GF-D8 (cell line): ENCODE results near the gene DCAF15.

ENCODE experiments used
- DNase-seq: peaks from one replicate; lab custom pipeline; 2025; lab: John Stamatoyannopoulos, UW

Gene DCAF15

GRCh38 chr19:13976446-13976845 lies 24.1 kb downstream of the DCAF15 start:
- DNase-seq: no peak

DNA sequence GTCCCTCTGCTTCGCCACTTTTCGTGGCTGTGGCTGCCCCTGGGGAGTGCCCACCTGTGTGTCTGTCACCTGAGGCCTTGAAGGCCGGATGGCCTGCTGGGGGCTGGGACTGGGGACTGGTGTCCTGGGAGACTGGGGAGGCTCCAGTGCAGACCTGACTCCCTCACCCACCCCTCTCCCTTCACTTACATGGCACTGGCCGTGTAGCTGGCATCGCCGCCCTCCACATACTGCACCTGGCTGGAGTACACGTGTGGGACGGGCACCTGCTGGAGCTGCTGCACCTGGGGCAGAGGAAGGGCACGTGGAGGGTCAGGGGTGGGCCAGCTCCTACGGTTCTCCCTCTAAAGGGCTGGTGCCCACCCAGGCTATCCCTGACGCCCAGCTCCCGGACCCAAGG lies 25.5 kb downstream of the DCAF15 start:
- no peak for DNase-seq

GRCh38 chr19:13978351-13979243 lies 26.3 kb downstream of the DCAF15 start:
- no peak for DNase-seq

- DNase-seq: no peak
Observed at GRCh38 chr19:13979244-13979615, 26.9 kb downstream of the DCAF15 start.

DNA sequence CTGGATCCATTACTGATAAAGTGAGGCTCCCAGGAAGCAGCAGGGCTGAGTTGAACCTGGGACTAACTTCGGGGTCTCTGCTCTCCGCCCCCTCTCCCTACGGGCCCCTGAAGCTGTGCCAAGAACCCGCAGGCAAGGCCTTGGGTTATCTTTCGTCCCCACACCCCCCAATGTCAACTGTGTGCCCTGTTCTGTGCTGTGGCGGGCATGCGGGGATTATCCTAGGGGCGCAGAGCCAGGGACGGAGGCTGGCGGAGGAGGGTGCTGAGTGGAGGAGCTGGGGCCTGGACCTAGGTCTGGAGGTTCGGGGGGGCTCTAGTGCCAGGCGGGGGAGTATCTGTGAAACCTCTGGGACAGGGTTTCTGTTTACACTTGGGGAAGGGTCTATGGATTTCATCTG lies 27.4 kb downstream of the DCAF15 start:
- DNase-seq: no peak

DNA sequence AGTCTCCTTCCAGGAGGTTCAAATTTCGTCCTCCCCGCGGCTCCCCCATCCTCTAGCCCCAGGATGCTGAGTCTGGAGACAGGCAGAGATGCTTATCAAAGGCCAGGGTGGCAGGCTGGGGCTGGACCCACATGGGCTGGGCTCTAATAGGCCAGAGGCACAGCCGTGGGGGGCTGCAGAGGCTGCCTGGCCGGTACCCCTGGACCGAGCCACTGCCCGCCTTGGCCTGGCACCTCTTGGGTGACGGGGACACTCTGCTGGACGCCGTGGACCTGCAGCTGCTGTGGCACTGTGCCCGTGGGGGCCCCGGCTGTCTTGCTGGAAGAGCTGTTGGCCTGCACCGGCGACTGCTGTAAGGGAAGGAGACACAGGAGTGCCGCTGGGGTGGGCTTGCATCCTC lies 28.0 kb downstream of the DCAF15 start:
- no peak for DNase-seq

DNA sequence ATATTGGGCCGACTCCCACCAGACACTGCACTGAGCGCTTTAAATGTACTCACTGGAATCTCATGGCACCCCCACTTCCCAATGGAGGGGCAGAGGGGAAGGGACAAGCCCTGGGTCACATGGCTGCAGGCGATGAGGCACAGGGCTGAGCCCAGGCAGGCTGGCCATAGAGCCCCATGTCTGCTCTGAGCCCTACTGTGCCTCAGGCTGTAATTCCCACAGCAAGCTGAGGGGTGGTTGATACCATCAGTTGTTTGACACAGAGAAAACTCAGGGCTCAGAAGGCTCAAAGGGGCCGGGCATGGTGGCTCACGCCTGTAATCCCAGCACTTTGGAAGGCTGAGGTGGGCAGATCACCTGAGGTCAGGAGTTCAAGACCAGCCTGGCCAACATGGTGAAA lies 28.7 kb downstream of the DCAF15 start:
- no peak for DNase-seq

DNA sequence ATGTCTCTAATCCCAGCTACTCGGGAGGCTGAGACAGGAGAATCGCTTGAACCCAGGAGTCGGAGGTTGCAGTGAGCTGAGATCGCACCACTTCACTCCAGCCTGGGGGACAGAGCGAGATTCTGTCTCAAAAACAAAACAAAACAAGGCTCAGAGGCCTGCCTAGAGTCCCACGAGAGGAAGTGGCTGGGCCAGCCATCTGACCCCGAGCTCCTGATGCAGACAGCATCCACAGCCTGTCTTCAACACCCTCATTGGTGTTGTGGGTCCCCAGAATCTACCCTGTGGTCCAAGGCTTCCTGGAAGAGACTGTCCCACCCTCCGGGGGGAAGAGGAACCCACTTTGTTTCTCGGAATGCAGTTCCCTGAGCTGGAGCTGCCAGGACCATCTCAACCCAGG lies 29.2 kb downstream of the DCAF15 start:
- no peak for DNase-seq

DNA sequence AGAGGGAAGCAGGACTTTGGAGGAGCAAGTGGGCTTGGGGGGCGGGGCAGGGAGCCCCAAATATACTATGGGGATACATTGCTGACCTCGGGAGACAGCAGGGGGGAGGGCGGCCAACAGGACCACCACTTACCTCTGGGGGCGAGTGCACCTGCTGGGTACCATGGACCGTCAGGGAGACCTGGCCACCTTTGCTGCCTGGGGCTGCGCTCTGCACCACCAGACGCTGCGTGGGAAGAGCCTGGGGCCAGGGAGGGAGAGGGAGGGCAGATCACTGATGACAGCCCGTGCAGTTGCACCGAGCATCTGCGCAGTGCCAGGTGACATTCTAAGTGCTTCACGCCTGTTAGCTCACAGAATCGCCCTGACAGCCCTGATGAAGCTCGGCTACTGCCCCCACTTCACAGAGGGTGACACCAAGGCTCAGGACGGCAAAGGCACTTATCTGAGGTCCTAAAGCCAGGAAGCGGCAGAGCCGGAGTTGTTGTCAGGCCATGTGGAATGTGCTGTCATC lies 29.7 kb downstream of the DCAF15 start:
- no peak for DNase-seq

DNA sequence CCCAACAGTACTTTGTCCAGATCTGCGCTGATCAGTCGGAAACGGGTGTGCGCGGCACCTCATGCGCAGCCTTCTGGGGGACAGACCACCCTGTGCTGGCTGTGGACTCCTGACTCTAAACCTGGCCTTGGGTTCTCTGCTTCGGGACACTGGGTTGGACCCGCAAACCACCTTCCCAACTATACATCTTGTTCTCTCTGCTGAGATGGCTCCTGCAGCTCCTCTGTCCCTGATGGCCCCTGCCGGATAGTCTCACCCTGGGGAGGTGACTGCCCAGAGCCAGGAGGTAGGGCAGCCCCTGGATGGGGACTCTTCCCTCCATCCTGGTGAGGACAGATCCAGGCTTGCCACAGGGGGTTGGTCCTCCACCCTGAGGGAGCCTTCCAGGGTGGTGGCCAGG lies 30.5 kb downstream of the DCAF15 start:
- DNase-seq: no peak

DNA sequence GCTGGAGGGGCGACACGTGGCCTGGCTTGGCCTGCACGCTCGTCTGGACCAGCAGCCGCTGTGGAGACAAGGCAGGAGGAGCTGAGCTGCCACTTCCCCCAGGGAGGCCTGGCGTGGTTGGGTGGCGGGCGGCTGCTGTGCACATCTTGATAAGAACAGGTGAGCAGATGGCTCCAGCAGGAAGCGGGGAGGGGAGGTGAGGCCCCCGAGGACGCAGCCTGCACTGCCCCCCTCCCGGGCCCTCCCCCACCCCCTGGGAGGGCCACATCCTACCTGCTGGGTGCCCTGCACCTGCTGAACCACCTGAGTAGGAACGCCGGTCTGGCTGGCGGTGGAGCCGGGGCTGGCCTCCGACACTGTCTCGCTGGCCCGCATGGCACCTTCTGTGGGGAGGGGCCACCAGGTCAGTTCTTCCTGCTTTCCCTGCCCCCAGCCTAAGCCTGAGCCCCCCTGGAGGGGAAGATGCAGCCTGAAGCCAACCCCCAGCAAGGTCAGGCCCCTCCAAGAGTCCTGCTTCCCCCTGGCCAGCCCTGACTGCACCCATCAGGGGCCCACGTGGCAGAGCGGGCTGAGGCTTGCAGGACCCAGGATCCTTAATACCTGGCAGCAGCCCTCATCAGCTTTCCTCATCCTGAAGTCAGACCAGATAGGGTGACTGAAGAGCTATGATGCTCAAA lies 31.0 kb downstream of the DCAF15 start:
- DNase-seq: no peak

DNA sequence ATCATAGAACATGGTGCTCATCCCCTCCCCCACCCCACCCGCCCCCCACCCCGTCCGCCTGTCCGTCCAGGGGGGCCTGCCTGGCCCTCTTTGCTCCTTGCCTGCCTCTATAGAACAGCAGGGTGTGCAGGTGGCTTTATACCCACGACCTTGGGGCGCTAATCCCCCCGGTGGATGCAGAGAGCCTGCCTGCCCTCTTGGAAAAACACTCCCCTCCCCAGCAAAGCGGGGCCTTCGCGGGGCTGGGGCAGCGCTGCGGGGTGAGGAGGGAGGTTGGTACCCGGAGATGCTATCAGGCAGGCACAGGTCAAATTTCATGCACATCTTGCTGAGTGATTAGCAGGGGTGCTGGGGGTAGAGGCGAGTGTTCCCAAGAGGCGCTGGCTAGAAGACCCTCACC lies 31.9 kb downstream of the DCAF15 start:
- DNase-seq: no peak

GRCh38 chr19:13984875-13985741 lies 32.8 kb downstream of the DCAF15 start:
- DNase-seq: no peak

DNA sequence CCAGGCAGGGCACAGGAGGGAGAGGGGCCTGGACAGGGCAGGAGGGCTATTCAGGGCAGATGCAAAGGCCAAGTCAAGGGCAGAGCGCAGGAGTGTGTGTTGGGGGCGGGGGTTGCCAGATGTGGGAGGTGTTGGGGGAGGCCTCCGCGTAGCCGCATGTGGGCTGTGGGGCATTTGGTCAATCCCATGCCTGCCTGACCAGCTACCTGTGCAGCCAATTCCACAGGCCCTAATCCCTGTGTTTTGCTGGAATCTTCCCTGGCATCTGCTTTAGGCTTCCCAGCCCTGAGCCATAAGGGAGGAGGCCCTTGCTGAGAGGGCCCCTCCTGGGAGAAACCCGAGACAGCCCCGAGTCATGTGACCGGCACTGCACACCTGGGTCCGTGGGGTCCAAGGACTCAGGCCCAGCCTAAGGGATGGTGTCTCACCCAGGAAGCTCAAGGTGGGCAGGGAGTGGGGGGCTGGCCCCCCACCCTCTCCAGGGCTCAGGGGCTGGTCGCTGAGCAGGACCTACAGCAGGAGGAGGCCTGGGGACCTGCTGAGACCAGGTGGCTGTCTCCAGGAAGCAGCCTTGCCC lies 33.5 kb downstream of the DCAF15 start:
- DNase-seq: no peak

- peak; percentile 95 for DNase-seq
Observed at GRCh38 chr19:13986348-13986904, 34.1 kb downstream of the DCAF15 start.

DNA sequence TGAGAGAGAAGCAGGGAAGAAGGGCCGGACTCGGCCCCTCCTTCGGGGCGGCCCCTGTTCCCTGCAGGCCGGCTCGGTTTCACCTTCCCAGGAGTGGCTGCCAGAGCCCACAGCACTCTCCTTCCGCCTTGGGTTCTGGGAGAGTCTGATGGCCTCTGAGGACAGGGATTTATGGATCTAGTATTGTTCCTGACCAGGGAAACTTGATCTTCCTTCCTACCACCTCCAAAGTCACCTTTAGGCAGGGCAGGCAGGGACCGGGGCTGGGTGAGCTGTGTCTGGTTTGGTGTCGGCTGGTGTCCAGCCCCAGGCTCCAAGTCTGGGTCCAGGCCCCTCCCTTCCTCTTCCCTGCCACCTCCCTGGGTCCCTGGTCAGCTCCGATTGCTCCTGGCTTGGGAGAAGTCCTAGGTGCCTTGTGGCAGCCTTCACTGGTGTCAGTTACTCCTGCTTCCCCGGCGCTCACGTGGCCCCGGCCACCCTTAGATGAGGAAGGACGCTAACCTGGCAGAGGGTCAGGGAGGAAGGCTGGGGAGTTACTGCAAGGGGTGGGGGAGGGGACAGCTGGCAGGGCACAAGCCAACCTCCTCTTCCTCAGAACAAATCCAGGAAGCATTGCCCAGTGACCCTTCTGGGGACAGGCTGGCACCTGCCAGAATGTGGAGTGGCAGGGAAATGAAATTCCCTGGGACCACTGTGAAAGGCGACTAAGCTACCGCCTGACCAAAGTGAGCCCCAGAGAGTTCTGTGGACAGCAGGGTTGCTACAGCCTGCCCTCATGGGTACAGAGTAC lies 35.0 kb downstream of the DCAF15 start:
- peak; percentile 77 for DNase-seq

DNA sequence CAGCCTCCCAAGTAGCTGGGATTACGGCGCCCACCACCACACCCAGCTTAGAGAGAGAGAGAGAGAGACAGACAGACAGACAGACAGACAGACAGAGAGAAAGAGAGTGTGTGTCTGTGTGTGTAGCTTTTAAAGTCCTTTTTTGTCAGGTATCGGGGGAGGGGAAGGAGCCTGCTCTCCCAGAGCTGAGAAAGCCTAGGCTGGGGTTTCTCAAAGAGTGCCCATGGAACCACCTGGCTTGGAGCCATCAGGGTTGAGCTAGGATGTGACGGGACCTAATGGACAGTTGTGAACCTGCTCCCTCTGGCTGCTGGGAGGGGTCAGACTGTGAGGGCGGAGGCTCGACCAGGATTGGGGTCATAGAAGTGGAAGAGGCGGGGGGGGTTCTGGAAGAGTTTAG lies 37.2 kb downstream of the DCAF15 start:
- DNase-seq: no peak

- DNase-seq: no peak
Observed at GRCh38 chr19:13990085-13990484, 37.8 kb downstream of the DCAF15 start.

GRCh38 chr19:13992025-13992424 lies 39.7 kb downstream of the DCAF15 start:
- DNase-seq: no peak

- no peak for DNase-seq
Observed at GRCh38 chr19:13993590-13994300, 41.4 kb downstream of the DCAF15 start.
